HEK293 (cell line): ENCODE measurements around the gene RASA3.

Experiments used
- CTCF ChIP-seq: fragments of 450-650 bp; formaldehyde crosslinking; IDR thresholded peaks from 2 replicates; pipeline ENCODE4 v1.5.1; 2016; ENCODE audit warnings: missing biosample characterization, missing genetic modification characterization
- KLF16 ChIP-seq: fragments of 450-650 bp; formaldehyde crosslinking; IDR thresholded peaks from 2 replicates; pipeline ENCODE4 v1.5.1; 2017; ENCODE audit warnings: missing biosample characterization, missing genetic modification characterization
- REST ChIP-seq: fragments of 450-650 bp; formaldehyde crosslinking; IDR thresholded peaks from 2 replicates; pipeline ENCODE4 v1.5.1; 2016; ENCODE audit warnings: missing biosample characterization, missing genetic modification characterization
- ZBTB1 ChIP-seq: fragments of 450-650 bp; formaldehyde crosslinking; IDR thresholded peaks from 2 replicates; pipeline ENCODE4 v1.5.1; 2016; ENCODE audit warnings: missing biosample characterization, missing genetic modification characterization
- ZFP3 ChIP-seq: fragments of 450-650 bp; formaldehyde crosslinking; IDR thresholded peaks from 2 replicates; pipeline ENCODE4 v1.5.1; 2016; ENCODE audit warnings: low read depth, missing biosample characterization, missing genetic modification characterization
- ZNF184 ChIP-seq: fragments of 450-650 bp; IDR thresholded peaks from 2 replicates; pipeline ENCODE4 v1.5.1; 2018; ENCODE audit warnings: missing biosample characterization, mild to moderate bottlenecking, missing genetic modification characterization
- ZNF23 ChIP-seq: fragments of 450-650 bp; formaldehyde crosslinking; IDR thresholded peaks from 2 replicates; pipeline ENCODE4 v1.5.1; 2016; ENCODE audit warnings: missing biosample characterization, missing genetic modification characterization, borderline replicate concordance
- ZNF274 ChIP-seq, 2 experiments: fragments of 200-500 bp in 1 of 2; fragments of 450-650 bp in 1 of 2; sonication (Bioruptor generic) in 1 of 2; formaldehyde crosslinking in 1 of 2; IDR thresholded peaks; 2 replicates each; pipeline versions ENCODE4 v1.5.1 to v1.6.1; 2014 to 2016; ENCODE audit warnings: borderline replicate concordance in 1 of 2, inconsistent platforms in 1 of 2, low read length in 1 of 2, missing biosample characterization in 1 of 2, missing genetic modification characterization in 1 of 2
- ZNF280C ChIP-seq: fragments of 450-650 bp; formaldehyde crosslinking; IDR thresholded peaks from 2 replicates; pipeline ENCODE4 v1.5.1; 2016; ENCODE audit warnings: missing biosample characterization, missing genetic modification characterization
- ZNF37A ChIP-seq: fragments of 450-650 bp; IDR thresholded peaks from 2 replicates; pipeline ENCODE4 v1.5.1; 2018; ENCODE audit warnings: missing biosample characterization, missing genetic modification characterization
- ZNF626 ChIP-seq: fragments of 450-650 bp; sonication (Bioruptor Pico); formaldehyde crosslinking; IDR thresholded peaks from 2 replicates; pipeline ENCODE4 v1.5.1; 2018; ENCODE audit warnings: missing biosample characterization, missing genetic modification characterization, inconsistent platforms
- ZNF654 ChIP-seq: fragments of 450-650 bp; formaldehyde crosslinking; IDR thresholded peaks from 2 replicates; pipeline ENCODE4 v1.5.1; 2016; ENCODE audit warnings: low read depth, missing biosample characterization, missing genetic modification characterization
- ZSCAN5A ChIP-seq: fragments of 450-650 bp; formaldehyde crosslinking; IDR thresholded peaks from 2 replicates; pipeline ENCODE4 v1.5.1; 2016; ENCODE audit warnings: missing biosample characterization, missing genetic modification characterization

GRCh38 chr13:114054830-114055439 lies 77.5 kb downstream of the RASA3 start:
- TF ChIP-seq CTCF (no peak), ZNF37A (tag by site-specific recombination) (no peak), ZNF184 (tag by site-specific recombination) (no peak), ZNF280C (tag by site-specific recombination) (no peak), ZNF23 (tag by site-specific recombination) (no peak), ZFP3 (tag by site-specific recombination) (no peak), ZBTB1 (tag by site-specific recombination) (no peak), ZNF274 (IDR thresholded peaks at IDR 0.05; ENCODE audit: low read length) (no peak), ZNF274 (tag by site-specific recombination; IDR thresholded peaks at IDR 0.05; ENCODE audit: borderline replicate concordance) (no peak), ZNF626 (tag by site-specific recombination) (no peak), REST (tag by site-specific recombination) (no peak), ZSCAN5A (tag by site-specific recombination) (no peak), ZNF654 (no peak), KLF16 (tag by site-specific recombination) (no peak)
